Left lobe of liver (tissue), 2 donors: ENCODE measurements around the gene PANK1. TPM values are rescaled to one million over a fixed set of nuclear protein-coding genes. Genes with fewer than 3 reads are reported as not detected.

ENCODE experiments used
- ATAC-seq: fragments of 200-7000 bp; cut with Tn5 transposase; one replicate; pipeline ENCODE4 v1.9.1; 2020; ENCODE audit warnings: mild to moderate bottlenecking, moderate library complexity
- DNase-seq: peaks from one replicate; pipeline ENCODE4 v3.0.0-alpha.2; 2020; ENCODE audit warnings: low spot score
- total RNA-seq: library from RNA; stranded (reverse); gene quantifications from one replicate; pipeline ENCODE4 v1.2.1, GENCODE V29; 2021
- donor health status: DM: no; HTN: no; CAD: no; lungs with moderate emphysema.
- donor health status: DM: no; HTN: yes; CAD: no.

PANK1 gene
- 48.9 TPM for total RNA-seq

- peak; percentile 84 for DNase-seq
- peak; percentile 61 for ATAC-seq
Observed at GRCh38 chr10:89644967-89645741, at the start of gene PANK1. PANK1 (minus strand) TSS chr10:89645242; CDS start chr10:89644891, 351 bp downstream.

GRCh38 chr10:89693176-89693575 is 48.1 kb upstream of the PANK1 start:
- ATAC-seq (no peak), DNase-seq (no peak)

GRCh38 chr10:89692416-89692815 is 47.4 kb upstream of the PANK1 start:
- ATAC-seq (no peak), DNase-seq (no peak)

- no peak for DNase-seq
- no peak for ATAC-seq
Observed at GRCh38 chr10:89690027-89690426, 45.0 kb upstream of the PANK1 start.

GRCh38 chr10:89685936-89686335 is 40.9 kb upstream of the PANK1 start:
- DNase-seq: no peak
- no peak for ATAC-seq

- ATAC-seq (no peak), DNase-seq (no peak)
Observed at GRCh38 chr10:89684604-89685003, 39.6 kb upstream of the PANK1 start.

GRCh38 chr10:89683883-89684282 is 38.8 kb upstream of the PANK1 start:
- ATAC-seq (no peak), DNase-seq (no peak)

GRCh38 chr10:89679986-89680385 is 34.9 kb upstream of the PANK1 start:
- DNase-seq: no peak
- no peak for ATAC-seq

GRCh38 chr10:89677341-89677740 is 32.3 kb upstream of the PANK1 start:
- DNase-seq (no peak), ATAC-seq (no peak)

GRCh38 chr10:89670926-89671325 is 25.9 kb upstream of the PANK1 start:
- ATAC-seq (no peak), DNase-seq (no peak)

- ATAC-seq (no peak), DNase-seq (no peak)
Observed at GRCh38 chr10:89669985-89670384, 24.9 kb upstream of the PANK1 start.

- no peak for ATAC-seq
- no peak for DNase-seq
Observed at GRCh38 chr10:89668386-89669071, 23.5 kb upstream of the PANK1 start.

GRCh38 chr10:89666138-89666537 is 21.1 kb upstream of the PANK1 start:
- no peak for DNase-seq
- ATAC-seq: no peak

- DNase-seq (no peak), ATAC-seq (no peak)
Observed at GRCh38 chr10:89665302-89665701, 20.3 kb upstream of the PANK1 start.

- ATAC-seq: no peak
- no peak for DNase-seq
Observed at GRCh38 chr10:89664203-89664602, 19.2 kb upstream of the PANK1 start.

- ATAC-seq: no peak
- DNase-seq: no peak
Observed at GRCh38 chr10:89663144-89663543, 18.1 kb upstream of the PANK1 start.

- ATAC-seq: no peak
- no peak for DNase-seq
Observed at GRCh38 chr10:89662596-89662995, 17.6 kb upstream of the PANK1 start.

- ATAC-seq (no peak), DNase-seq (no peak)
Observed at GRCh38 chr10:89659143-89660131, 14.4 kb upstream of the PANK1 start.

- ATAC-seq (no peak), DNase-seq (no peak)
Observed at GRCh38 chr10:89657302-89657701, 12.3 kb upstream of the PANK1 start.

- DNase-seq (no peak), ATAC-seq (peak; percentile 82)
Observed at GRCh38 chr10:89655722-89656121, 10.7 kb upstream of the PANK1 start.

GRCh38 chr10:89653410-89653869 is 8.4 kb upstream of the PANK1 start:
- ATAC-seq (no peak), DNase-seq (no peak)
